HCT116 (cell line): Measurements from ENCODE around the gene KRT73. TPM values are rescaled to one million over a fixed set of nuclear protein-coding genes. Genes with fewer than 3 reads are reported as not detected.

Source experiments
- ATAC-seq: fragments of 200-7000 bp; cut with Tn5 transposase; 2 replicates; pipeline ENCODE4 v1.9.1; 2020; ENCODE audit warnings: mild to moderate bottlenecking, moderate library complexity
- BruUV-seq: library from RNA; stranded (reverse); fragments of 400-500 nt; replicated peaks from 2 replicates; lab custom pipeline; 2021; lab: Mats Ljungman, UMichigan
- CTCF ChIA-PET: fragments of 300-600 bp; sonication (Branson Sonifier 250); formaldehyde crosslinking; loops from one replicate; lab custom pipeline; 2021; ENCODE audit warnings: antibody characterized with exemption; lab: Charles Lee
- POLR2A ChIA-PET: fragments of 300-600, 350-600 bp; sonication (Branson Sonifier 250); formaldehyde crosslinking; loops from one replicate; lab custom pipeline; 2021; ENCODE audit warnings: antibody characterized with exemption; lab: Charles Lee
- RAD21 ChIA-PET, 2 experiments: fragments of 300-600 bp; sonication (Branson Sonifier 250); formaldehyde crosslinking; loops; one replicate each; lab custom pipeline; 2023; ENCODE audit warnings: low total read pairs in 2 of 2; ENCODE audit not compliant: uncharacterized antibody in 2 of 2, unreplicated experiment in 2 of 2, low non-redundant PET in 1 of 2; lab: Charles Lee
- DNase-seq: peaks from one replicate; pipeline ENCODE4 v3.0.0-alpha.2; 2010; ENCODE audit warnings: low read depth, low spot score
- H2AFZ ChIP-seq: fragments of 200-600 bp; shearing (Covaris generic), sonication (generic); 2 replicates; pipeline ENCODE4 v1.6.1; 2017; ENCODE audit warnings: low read depth, mixed run types, mixed read lengths, antibody characterized with exemption, low read length; ENCODE audit not compliant: poor library complexity, severe bottlenecking
- H3K27ac ChIP-seq: 2 replicates; pipeline ENCODE4 v1.5.1; 2012; ENCODE audit warnings: low read depth, low read length
- H3K27me3 ChIP-seq: fragments of 200-600 bp; sonication (generic); 2 replicates; pipeline ENCODE4 v1.6.1; 2016; ENCODE audit warnings: mixed run types, low read length, mixed read lengths; ENCODE audit not compliant: insufficient read depth
- H3K36me3 ChIP-seq, 2 experiments: fragments of 200-500 bp in 1 of 2; fragments of 200-600 bp in 1 of 2; sonication (Bioruptor generic) in 1 of 2; sonication (generic) in 1 of 2; 2 replicates each; pipeline versions ENCODE4 v1.5.1 to v1.6.1; 2014 to 2016; ENCODE audit warnings: low read length in 2 of 2, inconsistent platforms in 1 of 2, mixed read lengths in 1 of 2, mixed run types in 1 of 2; ENCODE audit not compliant: insufficient read depth in 2 of 2, control insufficient read depth in 1 of 2
- H3K4me1 ChIP-seq, 2 experiments: fragments of 200-600 bp in 1 of 2; sonication (generic) in 1 of 2; 2 replicates each; pipeline versions ENCODE4 v1.5.1 to v1.6.1; 2012 to 2017; ENCODE audit warnings: low read length in 2 of 2, inconsistent platforms in 1 of 2, mild to moderate bottlenecking in 1 of 2, mixed read lengths in 1 of 2, mixed run types in 1 of 2, moderate library complexity in 1 of 2; ENCODE audit not compliant: insufficient read depth in 2 of 2, control insufficient read depth in 1 of 2
- H3K4me2 ChIP-seq: fragments of 200-600 bp; sonication (generic); 2 replicates; pipeline ENCODE4 v1.6.1; 2017; ENCODE audit warnings: mixed run types, low read length, mixed read lengths
- H3K4me3 ChIP-seq, 2 experiments: fragments of 200-600 bp in 1 of 2; sonication (generic) in 1 of 2; replicated peaks in 1 of 2; 2 replicates each; pipeline ENCODE4 v1.5.1; 2011 to 2016; ENCODE audit warnings: low read length in 2 of 2, control low read depth in 1 of 2, low read depth in 1 of 2, mild to moderate bottlenecking in 1 of 2, mixed read lengths in 1 of 2, mixed run types in 1 of 2
- H3K79me2 ChIP-seq: fragments of 200-600 bp; sonication (generic); 2 replicates; pipeline ENCODE4 v1.6.1; 2017; ENCODE audit warnings: mild to moderate bottlenecking, mixed run types, low read length, moderate library complexity, mixed read lengths; ENCODE audit not compliant: insufficient read depth
- H3K9ac ChIP-seq: fragments of 200-600 bp; sonication (generic); 2 replicates; pipeline ENCODE4 v1.6.1; 2016; ENCODE audit warnings: low read length, mixed read lengths
- H3K9me2 ChIP-seq: fragments of 200-600 bp; sonication (generic), shearing (Covaris generic); 2 replicates; pipeline ENCODE4 v1.6.1; 2017; ENCODE audit warnings: mixed run types, mild to moderate bottlenecking, moderate library complexity; ENCODE audit not compliant: insufficient read depth
- H3K9me3 ChIP-seq, 2 experiments: fragments of 200-500 bp in 1 of 2; fragments of 200-600 bp in 1 of 2; sonication (Bioruptor generic) in 1 of 2; sonication (generic) in 1 of 2; 2 replicates each; pipeline ENCODE4 v1.6.1; 2014 to 2017; ENCODE audit warnings: low read length in 2 of 2, mixed read lengths in 2 of 2, inconsistent platforms in 1 of 2, low read depth in 1 of 2, mild to moderate bottlenecking in 1 of 2, mixed run types in 1 of 2, moderate library complexity in 1 of 2; ENCODE audit not compliant: control insufficient read depth in 1 of 2, insufficient read depth in 1 of 2
- H4K20me1 ChIP-seq: fragments of 200-600 bp; sonication (generic), shearing (Covaris generic); 2 replicates; pipeline ENCODE4 v1.6.1; 2017; ENCODE audit warnings: mixed run types, mild to moderate bottlenecking, moderate library complexity; ENCODE audit not compliant: insufficient read depth
- CEBPB ChIP-seq: IDR thresholded peaks from 2 replicates; pipeline ENCODE4 v1.6.1; 2012; ENCODE audit warnings: low read depth
- ELF1 ChIP-seq: IDR thresholded peaks from 2 replicates; pipeline ENCODE4 v1.6.1; 2012; ENCODE audit warnings: low read depth, borderline replicate concordance
- EZH2 ChIP-seq: fragments of 200-600 bp; sonication (generic); IDR thresholded peaks from 2 replicates; pipeline ENCODE4 v1.6.1; 2017; ENCODE audit warnings: antibody characterized with exemption, mixed run types
- FOSL1 ChIP-seq: IDR thresholded peaks from 2 replicates; pipeline ENCODE4 v1.6.1; 2012; ENCODE audit warnings: low read depth
- JUND ChIP-seq: IDR thresholded peaks from 2 replicates; pipeline ENCODE4 v1.6.1; 2012
- POLR2A ChIP-seq: IDR thresholded peaks from 2 replicates; pipeline ENCODE4 v1.7.0; 2011; ENCODE audit warnings: borderline replicate concordance; ENCODE audit not compliant: insufficient read depth, insufficient read length; ENCODE audit errors: extremely low read depth
- POLR2AphosphoS5 ChIP-seq: IDR thresholded peaks from 2 replicates; pipeline ENCODE4 v1.6.1; 2011; ENCODE audit warnings: mild to moderate bottlenecking, low read depth, low read length, moderate library complexity
- RAD21 ChIP-seq: IDR thresholded peaks from 2 replicates; pipeline ENCODE4 v1.6.1; 2012; ENCODE audit warnings: low read depth, mild to moderate bottlenecking
- SIN3A ChIP-seq: IDR thresholded peaks from 2 replicates; pipeline ENCODE4 v1.6.1; 2012; ENCODE audit warnings: low read depth
- SRF ChIP-seq: IDR thresholded peaks from 2 replicates; pipeline ENCODE4 v1.6.1; 2012; ENCODE audit warnings: low read depth
- TCF7L2 ChIP-seq: IDR thresholded peaks from 2 replicates; pipeline ENCODE4 v1.7.0; 2011; ENCODE audit warnings: borderline replicate concordance, inconsistent platforms; ENCODE audit not compliant: insufficient read depth, insufficient read length; ENCODE audit errors: extremely low read depth
- YY1 ChIP-seq: IDR thresholded peaks from 2 replicates; pipeline ENCODE4 v1.6.1; 2011; ENCODE audit warnings: low read length, low read depth, moderate library complexity, mild to moderate bottlenecking; ENCODE audit not compliant: insufficient replicate concordance; ENCODE audit errors: extremely low read depth
- ZFX ChIP-seq: fragments of 450-650 bp; IDR thresholded peaks from 2 replicates; pipeline ENCODE4 v1.6.1; 2017
- ZNF274 ChIP-seq: fragments of 200-500 bp; sonication (Bioruptor generic); IDR thresholded peaks from 2 replicates; pipeline ENCODE4 v1.6.1; 2014; ENCODE audit warnings: mild to moderate bottlenecking, low read depth, low read length, inconsistent platforms
- intact Hi-C: fragments of 100-400 bp; cut with micrococcal nuclease; formaldehyde crosslinking; loops from 2 replicates; pipeline ENCODE4 v1.10.0; 2022
- total RNA-seq: library from RNA; stranded (reverse); gene quantifications from one replicate; pipeline ENCODE4 v1.2.1, GENCODE V29; 2021; ENCODE audit not compliant: unreplicated experiment
- TF ChIP-seq, protein P1 (sequence below): IDR thresholded peaks from 2 replicates; pipeline ENCODE4 v1.6.1; 2012; ENCODE audit warnings: low read depth
- TF ChIP-seq, protein P2 (sequence below): IDR thresholded peaks from 2 replicates; pipeline ENCODE4 v1.6.1; 2012

KRT73 gene
- total RNA-seq, 1 experiment from 2014 or later: not detected

DNA sequence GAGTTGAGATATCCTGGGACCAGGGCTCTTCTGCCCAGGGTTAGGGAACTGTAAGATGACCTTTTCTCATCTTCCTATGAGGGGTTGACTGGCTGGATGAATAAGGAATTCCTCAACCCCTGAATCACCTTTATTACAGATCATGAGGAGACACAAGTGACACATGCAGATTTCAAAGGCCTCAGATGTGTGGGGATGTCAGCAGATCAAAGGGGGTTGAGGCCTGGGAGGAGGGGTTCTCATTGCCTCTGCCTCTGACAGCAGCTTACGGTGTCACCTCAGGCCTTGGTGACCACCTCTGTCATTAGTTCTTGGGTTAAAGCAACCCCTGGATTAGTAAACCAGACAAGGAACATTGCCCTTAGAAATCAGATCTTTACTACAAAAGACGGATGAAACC is 15.0 kb downstream of the KRT73 start (continued):
- no peak for TF ChIP-seq RAD21
- TF ChIP-seq YY1: no peak
- no peak for TF ChIP-seq EZH2
- TF ChIP-seq, protein P1, sequence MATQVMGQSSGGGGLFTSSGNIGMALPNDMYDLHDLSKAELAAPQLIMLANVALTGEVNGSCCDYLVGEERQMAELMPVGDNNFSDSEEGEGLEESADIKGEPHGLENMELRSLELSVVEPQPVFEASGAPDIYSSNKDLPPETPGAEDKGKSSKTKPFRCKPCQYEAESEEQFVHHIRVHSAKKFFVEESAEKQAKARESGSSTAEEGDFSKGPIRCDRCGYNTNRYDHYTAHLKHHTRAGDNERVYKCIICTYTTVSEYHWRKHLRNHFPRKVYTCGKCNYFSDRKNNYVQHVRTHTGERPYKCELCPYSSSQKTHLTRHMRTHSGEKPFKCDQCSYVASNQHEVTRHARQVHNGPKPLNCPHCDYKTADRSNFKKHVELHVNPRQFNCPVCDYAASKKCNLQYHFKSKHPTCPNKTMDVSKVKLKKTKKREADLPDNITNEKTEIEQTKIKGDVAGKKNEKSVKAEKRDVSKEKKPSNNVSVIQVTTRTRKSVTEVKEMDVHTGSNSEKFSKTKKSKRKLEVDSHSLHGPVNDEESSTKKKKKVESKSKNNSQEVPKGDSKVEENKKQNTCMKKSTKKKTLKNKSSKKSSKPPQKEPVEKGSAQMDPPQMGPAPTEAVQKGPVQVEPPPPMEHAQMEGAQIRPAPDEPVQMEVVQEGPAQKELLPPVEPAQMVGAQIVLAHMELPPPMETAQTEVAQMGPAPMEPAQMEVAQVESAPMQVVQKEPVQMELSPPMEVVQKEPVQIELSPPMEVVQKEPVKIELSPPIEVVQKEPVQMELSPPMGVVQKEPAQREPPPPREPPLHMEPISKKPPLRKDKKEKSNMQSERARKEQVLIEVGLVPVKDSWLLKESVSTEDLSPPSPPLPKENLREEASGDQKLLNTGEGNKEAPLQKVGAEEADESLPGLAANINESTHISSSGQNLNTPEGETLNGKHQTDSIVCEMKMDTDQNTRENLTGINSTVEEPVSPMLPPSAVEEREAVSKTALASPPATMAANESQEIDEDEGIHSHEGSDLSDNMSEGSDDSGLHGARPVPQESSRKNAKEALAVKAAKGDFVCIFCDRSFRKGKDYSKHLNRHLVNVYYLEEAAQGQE: no peak
- TF ChIP-seq SIN3A: no peak

DNA sequence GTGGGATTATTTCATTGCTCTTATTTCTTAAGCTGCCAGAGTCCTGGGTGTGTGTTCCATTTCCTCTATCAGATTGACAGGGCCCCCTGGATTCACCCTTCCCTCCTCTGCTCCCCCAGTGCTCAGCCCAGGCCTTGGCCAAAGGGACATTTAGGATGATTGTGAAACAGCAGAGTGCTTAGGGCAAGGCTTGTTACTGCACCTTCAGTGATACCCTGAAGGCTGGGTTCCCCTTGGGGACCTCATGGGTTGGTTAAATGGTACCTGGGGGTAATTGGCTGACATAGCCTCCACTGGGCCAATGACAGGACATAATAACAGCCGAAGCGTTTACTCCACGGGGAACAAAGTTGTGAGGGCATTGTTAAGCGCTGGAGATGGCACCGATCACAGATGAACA is 15.8 kb downstream of the KRT73 start:
- ChIA-PET CTCF (no interaction called here), RAD21 (no interaction called here), POLR2A (no interaction called here)
- BruUV-seq: no TSS peak
- H3K9me3 ChIP-seq: no peaks in the 10 kb centered on the region
- no peak overlapping the region for H3K4me3 ChIP-seq
- no peak overlapping the region for H3K9ac ChIP-seq
- H3K27me3 ChIP-seq: no peaks in the 10 kb centered on the region; the same call in 1 of the 2 replicates
- H3K9me2 ChIP-seq: no peaks in the 10 kb centered on the region
- H3K4me1 ChIP-seq: peaks cover 0 to 21% of the 10 kb centered on the region in 2 experiments; a peak in 3 of 4 replicates
- ATAC-seq (no peak), DNase-seq (no peak)
- H4K20me1 ChIP-seq: no peaks in the 10 kb centered on the region
- H2AFZ ChIP-seq: no peak overlapping the region
- intact Hi-C loops: no loop called here
- H3K4me2 ChIP-seq: 0 out of 2 replicates have a peak overlapping the region, but pooled peaks have one; percentile 29
- no peaks in the 10 kb centered on the region for H3K36me3 ChIP-seq
- no peaks in the 10 kb centered on the region for H3K79me2 ChIP-seq
- TF ChIP-seq SIN3A: no peak
- TF ChIP-seq, protein P1: no peak
- no peak for TF ChIP-seq CEBPB
- no peak for TF ChIP-seq FOSL1
- TF ChIP-seq TCF7L2: no peak
- TF ChIP-seq, protein P2, sequence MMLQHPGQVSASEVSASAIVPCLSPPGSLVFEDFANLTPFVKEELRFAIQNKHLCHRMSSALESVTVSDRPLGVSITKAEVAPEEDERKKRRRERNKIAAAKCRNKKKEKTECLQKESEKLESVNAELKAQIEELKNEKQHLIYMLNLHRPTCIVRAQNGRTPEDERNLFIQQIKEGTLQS: no peak
- TF ChIP-seq JUND: no peak
- TF ChIP-seq POLR2A: no peak
- no peak for TF ChIP-seq POLR2AphosphoS5
- no peak for TF ChIP-seq ZNF274
- TF ChIP-seq ELF1: no peak
- no peak for TF ChIP-seq ZFX
- TF ChIP-seq YY1: no peak
- no peak for TF ChIP-seq SRF
- no peak for TF ChIP-seq EZH2
- TF ChIP-seq, all 23 proteins: peak for 0
- no peak overlapping the region for H3K27ac ChIP-seq
